Esophagus muscularis mucosa (tissue), 4 donors: ENCODE measurements around the gene DDX27.

ENCODE experiments used
- EP300 ChIP-seq: sonication (generic); formaldehyde crosslinking; IDR thresholded peaks from one replicate; pipeline ENCODE4 v1.6.1; 2017; ENCODE audit warnings: antibody characterized with exemption
- POLR2A ChIP-seq: fragments of 450-650 bp; IDR thresholded peaks from one replicate; pipeline ENCODE4 v1.6.1; 2017; ENCODE audit warnings: antibody characterized with exemption, moderate library complexity, mild to moderate bottlenecking, low read depth
- POLR2AphosphoS5 ChIP-seq, 2 donors: sonication (generic); formaldehyde crosslinking; IDR thresholded peaks; one replicate each; pipeline ENCODE4 v1.6.1; 2017; ENCODE audit warnings: antibody characterized with exemption in 2 of 2
- TF ChIP-seq, protein P1 (sequence below), 3 experiments: fragments of 200-600 bp in 2 of 3; fragments of 450-650 bp in 1 of 3; sonication (generic) in 2 of 3; IDR thresholded peaks; one replicate each; pipeline ENCODE4 v1.5.1; 2017 to 2019; ENCODE audit warnings: antibody characterized with exemption in 3 of 3, mild to moderate bottlenecking in 2 of 3, moderate library complexity in 1 of 3

DNA sequence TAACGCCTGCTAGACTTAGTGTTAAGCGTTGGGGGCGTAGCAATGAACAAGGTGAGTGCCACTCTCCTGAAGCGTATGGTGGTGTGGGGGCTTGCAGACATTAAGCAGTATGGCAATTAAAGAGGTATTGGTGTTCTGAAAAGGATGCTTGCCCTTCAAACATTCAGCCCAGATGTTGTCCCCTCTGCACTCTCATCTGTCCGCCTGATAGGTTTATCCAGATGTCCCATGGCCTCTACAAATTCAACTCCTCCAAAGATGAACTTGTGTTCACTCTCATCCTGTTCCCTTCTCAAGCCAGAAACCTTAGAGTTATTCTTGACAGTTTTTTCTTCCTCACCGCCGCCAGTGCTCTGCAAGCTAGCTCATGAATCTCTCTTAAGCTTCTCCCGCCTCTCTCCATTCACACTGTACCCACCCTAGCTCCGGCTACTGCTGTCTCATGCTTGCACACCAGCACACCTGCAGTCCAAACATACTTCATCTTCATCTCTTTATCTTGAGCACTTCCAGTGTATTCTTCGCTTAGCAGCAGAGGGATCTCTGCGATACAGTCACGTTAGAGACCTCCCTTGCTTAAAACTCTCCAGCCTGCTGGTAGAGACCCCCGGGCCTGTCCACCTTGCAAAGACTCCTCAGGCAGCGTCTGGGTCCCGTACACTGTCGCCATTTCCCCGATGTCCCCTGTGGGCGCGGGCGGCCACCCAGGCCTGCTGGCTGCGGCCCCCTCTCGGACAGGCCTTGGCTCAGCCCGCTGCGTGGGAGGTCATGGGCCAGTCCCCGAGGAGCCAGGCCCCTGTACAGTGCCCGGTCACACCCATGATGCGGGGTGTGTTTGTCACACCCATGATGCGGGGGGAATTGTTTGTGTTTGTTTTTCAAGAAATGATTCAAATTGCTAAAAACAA, 962 bp downstream of the DDX27 start:
- TF ChIP-seq, protein P1, sequence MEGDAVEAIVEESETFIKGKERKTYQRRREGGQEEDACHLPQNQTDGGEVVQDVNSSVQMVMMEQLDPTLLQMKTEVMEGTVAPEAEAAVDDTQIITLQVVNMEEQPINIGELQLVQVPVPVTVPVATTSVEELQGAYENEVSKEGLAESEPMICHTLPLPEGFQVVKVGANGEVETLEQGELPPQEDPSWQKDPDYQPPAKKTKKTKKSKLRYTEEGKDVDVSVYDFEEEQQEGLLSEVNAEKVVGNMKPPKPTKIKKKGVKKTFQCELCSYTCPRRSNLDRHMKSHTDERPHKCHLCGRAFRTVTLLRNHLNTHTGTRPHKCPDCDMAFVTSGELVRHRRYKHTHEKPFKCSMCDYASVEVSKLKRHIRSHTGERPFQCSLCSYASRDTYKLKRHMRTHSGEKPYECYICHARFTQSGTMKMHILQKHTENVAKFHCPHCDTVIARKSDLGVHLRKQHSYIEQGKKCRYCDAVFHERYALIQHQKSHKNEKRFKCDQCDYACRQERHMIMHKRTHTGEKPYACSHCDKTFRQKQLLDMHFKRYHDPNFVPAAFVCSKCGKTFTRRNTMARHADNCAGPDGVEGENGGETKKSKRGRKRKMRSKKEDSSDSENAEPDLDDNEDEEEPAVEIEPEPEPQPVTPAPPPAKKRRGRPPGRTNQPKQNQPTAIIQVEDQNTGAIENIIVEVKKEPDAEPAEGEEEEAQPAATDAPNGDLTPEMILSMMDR (IDR thresholded peaks at IDR 0.05): no peak
- TF ChIP-seq POLR2AphosphoS5 (IDR thresholded peaks at IDR 0.05) (no peak), EP300 (no peak), POLR2A (no peak)
